ENCODE data around the gene KIF3B.
"Not testable (repeated sequence)": the region's sequence is repeated elsewhere in the genome, so short reads cannot be mapped to it uniquely, and the experiment has no call there.

KIF3B gene

GRCh38 chr20:32249030-32249738 is 28.3 kb upstream of the KIF3B start:
- no peak for DNase-seq

- no peak for DNase-seq
Measured at GRCh38 chr20:32251470-32251869, 26.0 kb upstream of the KIF3B start.

- no peak for DNase-seq
Measured at GRCh38 chr20:32252189-32252588, 25.3 kb upstream of the KIF3B start.

- not testable (repeated sequence) for DNase-seq
Measured at GRCh38 chr20:32260973-32261372, 16.5 kb upstream of the KIF3B start.

GRCh38 chr20:32261644-32262043 is 15.8 kb upstream of the KIF3B start:
- DNase-seq, result no peak

- no peak for DNase-seq
Measured at GRCh38 chr20:32263398-32263954, 14.0 kb upstream of the KIF3B start.

GRCh38 chr20:32271620-32272019 is 5.8 kb upstream of the KIF3B start:
- DNase-seq, result no peak

GRCh38 chr20:32274359-32274758 is 3.1 kb upstream of the KIF3B start:
- no peak for DNase-seq

GRCh38 chr20:32275163-32275562 is 2.3 kb upstream of the KIF3B start:
- not testable (repeated sequence) for DNase-seq

- DNase-seq, result no peak
Measured at GRCh38 chr20:32278199-32278643, 770 bp downstream of the KIF3B start.

GRCh38 chr20:32281711-32282110 is 4.3 kb downstream of the KIF3B start:
- DNase-seq, result no peak

GRCh38 chr20:32282461-32282860 is 5.0 kb downstream of the KIF3B start:
- no peak for DNase-seq

- DNase-seq, result no peak
Measured at GRCh38 chr20:32285082-32285620, 7.7 kb downstream of the KIF3B start.

- DNase-seq, result no peak
Measured at GRCh38 chr20:32285621-32286371, 8.3 kb downstream of the KIF3B start.

GRCh38 chr20:32287231-32287638 is 9.8 kb downstream of the KIF3B start:
- no peak for DNase-seq

GRCh38 chr20:32288225-32288849 is 10.9 kb downstream of the KIF3B start:
- DNase-seq, result no peak

GRCh38 chr20:32289299-32289660 is 11.8 kb downstream of the KIF3B start:
- not testable (repeated sequence) for DNase-seq

GRCh38 chr20:32289661-32290431 is 12.4 kb downstream of the KIF3B start:
- DNase-seq, result no peak

GRCh38 chr20:32291166-32291565 is 13.7 kb downstream of the KIF3B start:
- DNase-seq, result no peak

GRCh38 chr20:32292548-32292947 is 15.1 kb downstream of the KIF3B start:
- DNase-seq, result no peak

- no peak for DNase-seq
Measured at GRCh38 chr20:32294071-32294470, 16.6 kb downstream of the KIF3B start.

GRCh38 chr20:32296412-32296811 is 19.0 kb downstream of the KIF3B start:
- DNase-seq, result no peak

Measured in NCI-H510A (cell line).